Body of pancreas (tissue), 4 donors: Measurements from ENCODE around the gene IFFO2.

Source experiments
- CTCF ChIP-seq, 7 experiments: fragments of 450-650 bp in 4 of 7; fragments of 200-600 bp in 3 of 7; sonication (generic) in 3 of 7; IDR thresholded peaks; one replicate each; pipeline ENCODE4 v1.5.1; 2016 to 2019; ENCODE audit warnings: antibody characterized with exemption in 7 of 7
- POLR2A ChIP-seq, 3 donors: fragments of 450-650 bp; IDR thresholded peaks; one replicate each; pipeline ENCODE4 v1.6.1; 2016; ENCODE audit warnings: antibody characterized with exemption in 3 of 3, mild to moderate bottlenecking in 2 of 3

GRCh38 chr1:18898567-18898966 lies 57.9 kb downstream of the IFFO2 start:
- no peak for TF ChIP-seq CTCF (IDR thresholded peaks at IDR 0.05)
- TF ChIP-seq POLR2A (IDR thresholded peaks at IDR 0.05): no peak
